WI38 (cell line): Measurements from ENCODE around the gene RIGI.
"Not testable (repeated sequence)": the region's sequence is repeated elsewhere in the genome, so short reads cannot be mapped to it uniquely, and the experiment has no call there.

Experiments used
- H3K4me3 ChIP-seq: 2 replicates; pipeline ENCODE4 v1.5.1; 2011; ENCODE audit warnings: low read depth, mild to moderate bottlenecking, control low read depth, low read length
- CTCF ChIP-seq: IDR thresholded peaks from 2 replicates; pipeline ENCODE4 v1.5.1; 2012; ENCODE audit warnings: low read depth, mild to moderate bottlenecking, control low read depth, low read length

Gene RIGI

GRCh38 chr9:32550562-32551275 is 24.7 kb upstream of the RIGI start:
- H3K4me3 ChIP-seq = peak overlapping the region; percentile 82
- no peak for TF ChIP-seq CTCF

DNA sequence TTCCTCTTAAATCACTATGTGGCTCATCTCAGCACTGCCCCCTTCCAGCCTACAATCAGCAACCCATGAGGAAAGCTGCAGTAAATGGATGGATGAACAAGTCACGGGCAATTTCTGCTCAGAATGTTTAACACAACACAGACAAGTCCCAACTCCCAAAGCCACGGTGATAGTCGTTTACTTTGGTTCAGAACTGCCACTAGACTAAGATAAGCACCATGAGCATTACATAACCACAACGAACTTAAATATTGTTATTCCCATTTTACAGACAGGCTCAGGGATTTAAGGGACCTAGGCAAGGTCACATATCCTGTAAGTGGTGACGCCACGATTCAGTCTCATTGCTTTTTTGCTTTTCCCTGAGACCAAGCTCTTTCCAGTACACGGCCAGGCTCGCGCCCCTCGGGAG is 24.2 kb upstream of the RIGI start:
- TF ChIP-seq CTCF = no peak
- peak overlapping the region; percentile 82 for H3K4me3 ChIP-seq

DNA sequence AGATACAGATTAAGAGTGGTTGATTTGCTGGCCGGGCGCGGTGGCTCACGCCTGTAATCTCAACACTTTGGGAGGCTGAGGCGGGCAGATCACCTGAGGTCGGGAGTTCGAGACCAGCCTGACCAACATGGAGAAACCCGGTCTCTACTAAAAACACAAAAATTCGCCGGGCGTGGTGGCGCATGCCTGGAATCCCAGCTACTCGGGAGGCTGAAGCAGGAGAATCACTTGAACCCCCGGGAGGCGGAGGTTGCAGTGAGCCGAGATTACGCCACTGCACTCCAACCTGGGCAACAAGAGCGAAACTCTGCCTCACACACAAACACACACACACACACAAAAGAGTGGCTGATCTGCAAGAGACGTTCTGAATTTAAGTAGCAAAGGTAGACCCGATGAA is 22.2 kb upstream of the RIGI start:
- H3K4me3 ChIP-seq = not testable (repeated sequence)

DNA sequence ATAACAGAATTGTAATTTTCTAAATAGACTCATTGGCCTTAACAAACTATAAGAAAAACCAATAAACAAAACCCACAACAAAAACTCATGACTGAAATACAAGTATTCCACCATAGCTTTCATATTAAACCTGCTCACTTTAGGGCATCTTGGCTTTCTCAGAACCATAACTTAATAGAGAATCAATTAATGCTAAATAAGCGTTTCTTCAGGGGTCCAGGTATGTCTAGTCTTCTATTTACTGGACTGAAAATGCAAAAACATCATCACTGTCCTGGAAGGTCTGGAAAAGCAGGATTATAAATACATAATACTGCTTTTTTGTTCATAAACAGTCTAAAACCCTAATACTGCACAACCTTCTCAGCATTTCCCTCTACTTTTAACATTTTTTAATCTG is 19.9 kb upstream of the RIGI start:
- TF ChIP-seq CTCF = no peak
- H3K4me3 ChIP-seq = no peak overlapping the region

GRCh38 chr9:32543047-32543446 is 17.1 kb upstream of the RIGI start:
- TF ChIP-seq CTCF = no peak
- H3K4me3 ChIP-seq = no peak overlapping the region

- TF ChIP-seq CTCF = no peak
- H3K4me3 ChIP-seq = no peak overlapping the region
These were observed 7.8 kb upstream of the RIGI start for GRCh38 chr9:32533816-32534215.

GRCh38 chr9:32533336-32533735 is 7.3 kb upstream of the RIGI start:
- no peak for TF ChIP-seq CTCF

DNA sequence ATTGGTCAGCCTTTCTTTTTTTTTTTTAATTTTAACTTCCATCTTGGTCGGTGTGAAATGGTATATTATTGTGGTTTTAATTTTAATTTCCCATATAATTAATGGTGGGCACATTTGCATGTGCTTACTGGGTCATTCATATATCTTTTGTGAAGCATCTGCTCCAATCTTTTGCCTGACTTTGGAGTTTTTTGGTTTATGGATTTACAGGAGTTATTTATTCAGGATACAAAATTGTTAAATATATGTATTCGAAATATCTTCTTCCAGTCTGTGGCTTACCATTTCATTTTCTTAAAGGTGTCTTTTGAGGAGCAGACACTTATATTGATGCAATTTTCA is 682 bp upstream of the RIGI start:
- peak overlapping the region; percentile 90 for H3K4me3 ChIP-seq
- no peak for TF ChIP-seq CTCF

More at GRCh38 chr9:32533336-32533735, 7.3 kb upstream of the RIGI start:
- no peak overlapping the region for H3K4me3 ChIP-seq
